SK-N-SH (cell line): ENCODE measurements around the gene FNDC3B. TPM values are rescaled to one million over a fixed set of nuclear protein-coding genes. Genes with fewer than 3 reads are reported as not detected.

Source experiments
- CTCF ChIA-PET: fragments of 300-600, 350-600 bp; formaldehyde crosslinking; extraction: SDS; loops from one replicate; lab custom pipeline; 2021; lab: Yijun Ruan, JAX
- POLR2A ChIA-PET: fragments of 350-600 bp; sonication (Branson Sonifier 250); formaldehyde crosslinking; extraction: SDS; loops from one replicate; lab custom pipeline; 2020; ENCODE audit warnings: antibody characterized with exemption, inconsistent platforms; lab: Yijun Ruan, JAX
- DNase-seq: peaks from one replicate; pipeline ENCODE4 v3.0.0; 2012
- H2AFZ ChIP-seq: fragments of 200-600 bp; sonication (generic); 2 replicates; pipeline ENCODE4 v1.8.1; 2016; ENCODE audit warnings: antibody characterized with exemption, mild to moderate bottlenecking, low read depth
- H3F3A ChIP-seq: fragments of 200-600 bp; sonication (generic); replicated peaks from 2 replicates; pipeline ENCODE3; 2016; ENCODE audit warnings: antibody characterized with exemption, mild to moderate bottlenecking; ENCODE audit not compliant: insufficient read depth
- H3K27ac ChIP-seq, 2 experiments: fragments of 200-500 bp in 1 of 2; fragments of 200-600 bp in 1 of 2; sonication (Bioruptor generic) in 1 of 2; sonication (generic), shearing (Covaris generic) in 1 of 2; 2 replicates each; pipeline versions ENCODE4 v1.5.1 to v1.6.1; 2014 to 2016; ENCODE audit warnings: low read depth in 2 of 2, inconsistent platforms in 1 of 2, low read length in 1 of 2, mild to moderate bottlenecking in 1 of 2, mixed read lengths in 1 of 2
- H3K27me3 ChIP-seq: fragments of 200-600 bp; sonication (generic), shearing (Covaris generic); 2 replicates; pipeline ENCODE4 v1.6.1; 2016; ENCODE audit warnings: mixed run types; ENCODE audit not compliant: insufficient read depth
- H3K36me3 ChIP-seq, 2 experiments: fragments of 200-500 bp in 1 of 2; fragments of 200-600 bp in 1 of 2; sonication (Bioruptor generic) in 1 of 2; sonication (generic) in 1 of 2; replicated peaks in 1 of 2; 2 replicates each; pipeline versions ENCODE3 to v1.5.1; 2014 to 2016; ENCODE audit warnings: low read length in 1 of 2, mild to moderate bottlenecking in 1 of 2; ENCODE audit not compliant: insufficient read depth in 2 of 2, control insufficient read depth in 1 of 2
- H3K4me1 ChIP-seq, 2 experiments: fragments of 200-500 bp in 1 of 2; fragments of 200-600 bp in 1 of 2; sonication (Bioruptor generic) in 1 of 2; sonication (generic), shearing (Covaris generic) in 1 of 2; 2 replicates each; pipeline versions ENCODE4 v1.5.1 to v1.6.1; 2014 to 2016; ENCODE audit warnings: low read depth in 1 of 2, low read length in 1 of 2, mixed run types in 1 of 2; ENCODE audit not compliant: insufficient read depth in 2 of 2, control insufficient read depth in 1 of 2
- H3K4me2 ChIP-seq: fragments of 200-600 bp; sonication (generic), shearing (Covaris generic); 2 replicates; pipeline ENCODE4 v1.6.1; 2017; ENCODE audit warnings: mixed run types
- H3K4me3 ChIP-seq, 2 experiments: fragments of 200-500 bp in 1 of 2; fragments of 200-600 bp in 1 of 2; sonication (Bioruptor generic) in 1 of 2; sonication (generic), shearing (Covaris generic) in 1 of 2; 2 replicates each; pipeline versions ENCODE4 v1.5.1 to v1.8.1; 2014 to 2016; ENCODE audit warnings: low read depth in 2 of 2, inconsistent platforms in 1 of 2, low read length in 1 of 2, mild to moderate bottlenecking in 1 of 2, mixed read lengths in 1 of 2, moderate library complexity in 1 of 2
- H3K79me2 ChIP-seq: fragments of 200-600 bp; sonication (generic); 2 replicates; pipeline ENCODE4 v1.8.1; 2017; ENCODE audit warnings: mild to moderate bottlenecking; ENCODE audit not compliant: insufficient read depth
- H3K9ac ChIP-seq: fragments of 200-600 bp; sonication (generic); 2 replicates; pipeline ENCODE4 v1.6.1; 2017; ENCODE audit warnings: mixed run types
- H3K9me2 ChIP-seq: fragments of 200-600 bp; sonication (generic); 2 replicates; pipeline ENCODE4 v1.6.1; 2017; ENCODE audit warnings: mixed run types
- H3K9me3 ChIP-seq: fragments of 200-600 bp; sonication (generic); 2 replicates; pipeline ENCODE4 v1.6.1; 2017; ENCODE audit warnings: mixed run types, mild to moderate bottlenecking, moderate library complexity
- H4K20me1 ChIP-seq: fragments of 200-600 bp; sonication (generic); 2 replicates; pipeline ENCODE4 v1.6.1; 2017; ENCODE audit warnings: mild to moderate bottlenecking, mixed run types; ENCODE audit not compliant: insufficient read depth
- ELF1 ChIP-seq: IDR thresholded peaks from 2 replicates; pipeline ENCODE4 v1.4.0; 2012
- EP300 ChIP-seq, 2 experiments: IDR thresholded peaks; 2 replicates each; pipeline versions ENCODE4 v1.4.0 to v1.6.1; 2012; ENCODE audit warnings: borderline replicate concordance in 1 of 2, low read depth in 1 of 2, low read length in 1 of 2
- EZH2phosphoT487 ChIP-seq: fragments of 200-600 bp; sonication (generic); IDR thresholded peaks from 2 replicates; pipeline ENCODE4 v1.6.1; 2017; ENCODE audit warnings: low read depth, mixed run types, mild to moderate bottlenecking, antibody characterized with exemption, moderate library complexity, borderline replicate concordance
- FOSL2 ChIP-seq: IDR thresholded peaks from 2 replicates; pipeline ENCODE4 v1.4.0; 2012; ENCODE audit warnings: low read depth, mild to moderate bottlenecking, moderate library complexity, borderline replicate concordance
- FOXJ3 ChIP-seq: sonication (generic); formaldehyde crosslinking; IDR thresholded peaks from 2 replicates; pipeline ENCODE4 v1.5.1; 2020; ENCODE audit warnings: mild to moderate bottlenecking, missing genetic modification reagents
- GABPA ChIP-seq: IDR thresholded peaks from 2 replicates; pipeline ENCODE4 v1.4.0; 2012; ENCODE audit warnings: low read depth, mild to moderate bottlenecking
- MXI1 ChIP-seq: IDR thresholded peaks from 2 replicates; pipeline ENCODE4 v1.6.1; 2012; ENCODE audit warnings: mild to moderate bottlenecking, low read depth, low read length, improper control_type of control experiment
- NRF1 ChIP-seq: IDR thresholded peaks from 2 replicates; pipeline ENCODE4 v1.6.1; 2012; ENCODE audit warnings: low read depth, mild to moderate bottlenecking, low read length
- POLR2AphosphoS5 ChIP-seq: IDR thresholded peaks from 2 replicates; pipeline ENCODE4 v1.6.1; 2012; ENCODE audit warnings: low read depth, low read length
- RAD21 ChIP-seq: IDR thresholded peaks from 2 replicates; pipeline ENCODE4 v1.6.1; 2012; ENCODE audit warnings: mild to moderate bottlenecking, low read length
- RFX5 ChIP-seq: IDR thresholded peaks from 2 replicates; pipeline ENCODE4 v1.6.1; 2012; ENCODE audit warnings: mild to moderate bottlenecking, improper control_type of control experiment, low read length
- RXRA ChIP-seq: IDR thresholded peaks from 2 replicates; pipeline ENCODE4 v1.4.0; 2012; ENCODE audit warnings: low read depth, mild to moderate bottlenecking, borderline replicate concordance
- SIN3A ChIP-seq: IDR thresholded peaks from 2 replicates; pipeline ENCODE4 v1.6.1; 2012; ENCODE audit warnings: low read depth, mild to moderate bottlenecking, low read length, moderate library complexity, borderline replicate concordance
- TCF12 ChIP-seq: IDR thresholded peaks from 2 replicates; pipeline ENCODE4 v1.4.0; 2012
- TEAD4 ChIP-seq: IDR thresholded peaks from 2 replicates; pipeline ENCODE4 v1.4.0; 2012; ENCODE audit warnings: mild to moderate bottlenecking, borderline replicate concordance; ENCODE audit not compliant: insufficient read depth
- WGBS: methylation state at CpG from one replicate; pipeline ENCODE4 v1.1.6; 2017; ENCODE audit warnings: low lambda C conversion rate; 5-methylcytosine and 5-hydroxymethylcytosine counted together
- polyA plus RNA-seq, 3 experiments: library from polyadenylated mRNA; depleted of rRNA; stranded (reverse); fragments of >200 nt; gene quantifications; 2 replicates each; pipeline ENCODE4 v1.2.3, GENCODE V29; 2012
- TF ChIP-seq, protein P1 (sequence below): IDR thresholded peaks from 2 replicates; pipeline ENCODE4 v1.6.1; 2012; ENCODE audit warnings: mild to moderate bottlenecking, low read depth, low read length, moderate library complexity
- TF ChIP-seq, protein P2 (sequence below): fragments of 150-350 bp; IDR thresholded peaks from 2 replicates; pipeline ENCODE4 v1.6.1; 2017; ENCODE audit warnings: antibody characterized with exemption, low read length, low read depth, borderline replicate concordance

The FNDC3B gene
- polyA plus RNA-seq, 1 of the 3 experiments (the other 2 are of a cell fraction), result 10.4 TPM

DNA sequence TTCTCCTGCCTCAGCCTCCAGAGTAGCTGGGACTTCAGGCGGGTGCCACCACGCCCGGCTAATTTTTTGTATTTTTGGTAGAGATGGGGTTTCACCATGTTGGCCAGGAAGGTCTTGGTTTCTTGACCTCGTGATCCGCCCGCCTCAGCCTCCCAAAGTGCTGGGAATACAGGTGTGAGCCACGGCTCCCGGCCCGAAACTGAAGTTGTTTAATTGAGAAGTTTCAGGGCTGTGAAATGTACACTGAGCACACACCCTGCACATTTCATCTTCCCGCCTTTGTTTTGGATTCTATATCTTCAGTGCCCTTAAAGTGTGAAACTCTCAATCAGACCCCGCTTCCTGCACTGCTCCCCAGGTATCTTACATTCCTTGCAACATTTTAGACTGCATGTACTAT is 149.1 kb downstream of the FNDC3B start:
- no peak overlapping the region for H3K4me2 ChIP-seq
- WGBS, result 97% methylated on average over 11 of the region's 11 CpGs
- peaks cover 43% of the 10 kb centered on the region for H4K20me1 ChIP-seq
- no peaks in the 10 kb centered on the region for H3K27me3 ChIP-seq
- TF ChIP-seq FOXJ3 (no peak), TEAD4 (no peak), RFX5 (no peak), GABPA (no peak), NRF1 (no peak), RXRA (no peak), FOSL2 (no peak), SIN3A (no peak)
- TF ChIP-seq, protein P1, sequence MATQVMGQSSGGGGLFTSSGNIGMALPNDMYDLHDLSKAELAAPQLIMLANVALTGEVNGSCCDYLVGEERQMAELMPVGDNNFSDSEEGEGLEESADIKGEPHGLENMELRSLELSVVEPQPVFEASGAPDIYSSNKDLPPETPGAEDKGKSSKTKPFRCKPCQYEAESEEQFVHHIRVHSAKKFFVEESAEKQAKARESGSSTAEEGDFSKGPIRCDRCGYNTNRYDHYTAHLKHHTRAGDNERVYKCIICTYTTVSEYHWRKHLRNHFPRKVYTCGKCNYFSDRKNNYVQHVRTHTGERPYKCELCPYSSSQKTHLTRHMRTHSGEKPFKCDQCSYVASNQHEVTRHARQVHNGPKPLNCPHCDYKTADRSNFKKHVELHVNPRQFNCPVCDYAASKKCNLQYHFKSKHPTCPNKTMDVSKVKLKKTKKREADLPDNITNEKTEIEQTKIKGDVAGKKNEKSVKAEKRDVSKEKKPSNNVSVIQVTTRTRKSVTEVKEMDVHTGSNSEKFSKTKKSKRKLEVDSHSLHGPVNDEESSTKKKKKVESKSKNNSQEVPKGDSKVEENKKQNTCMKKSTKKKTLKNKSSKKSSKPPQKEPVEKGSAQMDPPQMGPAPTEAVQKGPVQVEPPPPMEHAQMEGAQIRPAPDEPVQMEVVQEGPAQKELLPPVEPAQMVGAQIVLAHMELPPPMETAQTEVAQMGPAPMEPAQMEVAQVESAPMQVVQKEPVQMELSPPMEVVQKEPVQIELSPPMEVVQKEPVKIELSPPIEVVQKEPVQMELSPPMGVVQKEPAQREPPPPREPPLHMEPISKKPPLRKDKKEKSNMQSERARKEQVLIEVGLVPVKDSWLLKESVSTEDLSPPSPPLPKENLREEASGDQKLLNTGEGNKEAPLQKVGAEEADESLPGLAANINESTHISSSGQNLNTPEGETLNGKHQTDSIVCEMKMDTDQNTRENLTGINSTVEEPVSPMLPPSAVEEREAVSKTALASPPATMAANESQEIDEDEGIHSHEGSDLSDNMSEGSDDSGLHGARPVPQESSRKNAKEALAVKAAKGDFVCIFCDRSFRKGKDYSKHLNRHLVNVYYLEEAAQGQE, result no peak
- POLR2A ChIA-PET, result no interaction called here
- H3K9me3 ChIP-seq, result no peaks in the 10 kb centered on the region
- no peak overlapping the region for H3K27ac ChIP-seq
- peaks cover 93% of the 10 kb centered on the region for H3K79me2 ChIP-seq
- H3K9ac ChIP-seq, result no peak overlapping the region
- DNase-seq, result no peak
- no peak overlapping the region for H3K4me3 ChIP-seq
- peaks cover 29% of the 10 kb centered on the region for H3F3A ChIP-seq
- H3K9me2 ChIP-seq, result no peaks in the 10 kb centered on the region
- H2AFZ ChIP-seq, result no peak overlapping the region
- H3K4me1 ChIP-seq, result peaks cover 2 to 11% of the 10 kb centered on the region in 2 experiments; a peak in 2 of 4 replicates
- CTCF ChIA-PET, result no interaction called here
- peaks cover 0 to 11% of the 10 kb centered on the region in 2 experiments for H3K36me3 ChIP-seq

DNA sequence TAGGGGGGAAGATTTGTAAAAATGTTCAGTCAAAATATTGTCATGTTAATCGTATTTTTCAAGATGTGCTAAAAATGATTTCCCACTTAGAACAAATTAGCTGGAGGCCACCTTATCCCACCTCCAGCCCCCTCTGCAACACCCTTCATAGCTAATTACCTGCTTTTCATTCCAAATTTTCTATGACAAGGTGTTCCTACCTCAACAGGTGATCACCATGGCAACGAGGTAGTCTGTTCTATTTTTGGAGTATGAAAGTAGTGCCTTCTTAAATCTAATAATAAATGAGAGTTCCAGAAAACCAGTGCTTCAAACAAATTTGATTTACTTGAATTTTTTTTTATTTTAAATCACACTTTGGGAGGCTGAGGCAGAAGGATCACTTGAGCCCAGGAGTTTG is 149.8 kb downstream of the FNDC3B start:
- no peak for TF ChIP-seq RXRA
- no peak for TF ChIP-seq EP300 (IDR thresholded peaks at IDR 0.05; ENCODE audit: borderline replicate concordance in 1 of 2, low read depth in 1 of 2, low read length in 1 of 2)
- no peak for TF ChIP-seq ELF1
- no peak for TF ChIP-seq FOSL2
- no peak for TF ChIP-seq RAD21
- TF ChIP-seq, protein P2, sequence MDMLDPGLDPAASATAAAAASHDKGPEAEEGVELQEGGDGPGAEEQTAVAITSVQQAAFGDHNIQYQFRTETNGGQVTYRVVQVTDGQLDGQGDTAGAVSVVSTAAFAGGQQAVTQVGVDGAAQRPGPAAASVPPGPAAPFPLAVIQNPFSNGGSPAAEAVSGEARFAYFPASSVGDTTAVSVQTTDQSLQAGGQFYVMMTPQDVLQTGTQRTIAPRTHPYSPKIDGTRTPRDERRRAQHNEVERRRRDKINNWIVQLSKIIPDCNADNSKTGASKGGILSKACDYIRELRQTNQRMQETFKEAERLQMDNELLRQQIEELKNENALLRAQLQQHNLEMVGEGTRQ, result no peak
- no peak for TF ChIP-seq NRF1
- TF ChIP-seq POLR2AphosphoS5, result no peak
- no peak for TF ChIP-seq EZH2phosphoT487
- no peak for TF ChIP-seq MXI1
- TF ChIP-seq GABPA, result no peak
- TF ChIP-seq TCF12, result no peak
- DNase-seq, result no peak
- H3K27ac ChIP-seq, result no peak overlapping the region
- H3K27me3 ChIP-seq, result no peaks in the 10 kb centered on the region
- H3K9me3 ChIP-seq, result no peaks in the 10 kb centered on the region
- no peak overlapping the region for H3K4me3 ChIP-seq
- no peaks in the 10 kb centered on the region for H3K9me2 ChIP-seq
- H3K9ac ChIP-seq, result no peak overlapping the region
- peaks cover 93% of the 10 kb centered on the region for H3K79me2 ChIP-seq
- H2AFZ ChIP-seq, result no peak overlapping the region
- H3K4me2 ChIP-seq, result no peak overlapping the region
- peaks cover 2 to 11% of the 10 kb centered on the region in 2 experiments; a peak in 2 of 4 replicates for H3K4me1 ChIP-seq
- peaks cover 0 to 11% of the 10 kb centered on the region in 2 experiments for H3K36me3 ChIP-seq
- H4K20me1 ChIP-seq, result peaks cover 43% of the 10 kb centered on the region
- WGBS, result 96% methylated on average over 2 of the region's 2 CpGs
- ChIA-PET POLR2A (no interaction called here), CTCF (no interaction called here)
- H3F3A ChIP-seq, result peaks cover 29% of the 10 kb centered on the region
